ENCODE data around the gene KCTD20.
"Not testable (repeated sequence)": the region's sequence is repeated elsewhere in the genome, so short reads cannot be mapped to it uniquely, and the experiment has no call there.

Gene KCTD20

DNA sequence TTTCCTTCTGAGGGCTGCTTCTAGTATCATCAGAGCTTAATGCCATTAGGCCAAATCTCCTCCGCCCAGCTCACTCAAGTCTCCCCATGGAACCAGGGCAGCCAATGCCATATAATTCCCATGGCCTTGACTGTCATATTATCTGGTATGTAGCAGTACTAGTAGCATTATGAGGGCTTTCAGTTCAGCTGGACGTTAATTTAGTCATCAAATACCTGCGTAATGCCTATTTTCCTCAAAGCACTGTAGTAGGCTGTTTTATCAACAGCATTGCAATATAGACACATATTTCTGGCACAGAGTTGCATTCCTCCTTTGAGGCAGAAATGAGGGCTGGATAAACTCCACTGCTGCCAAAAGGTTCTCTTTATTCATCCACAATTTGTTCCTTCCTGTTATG lies 1.7 kb downstream of the KCTD20 start:
- peak; percentile 67 for DNase-seq (ENCODE audit: low read depth, low spot score)

GRCh38 chr6:36445621-36446020 lies 2.8 kb downstream of the KCTD20 start:
- DNase-seq (ENCODE audit: low read depth, low spot score): no peak

GRCh38 chr6:36449173-36449572 lies 6.4 kb downstream of the KCTD20 start:
- DNase-seq (ENCODE audit: low read depth, low spot score): not testable (repeated sequence)

- not testable (repeated sequence) for DNase-seq (ENCODE audit: low read depth, low spot score)
These were observed 10.1 kb downstream of the KCTD20 start for GRCh38 chr6:36452897-36453296.

GRCh38 chr6:36455486-36456027 lies 12.8 kb downstream of the KCTD20 start:
- no peak for DNase-seq (ENCODE audit: low read depth, low spot score)

DNA sequence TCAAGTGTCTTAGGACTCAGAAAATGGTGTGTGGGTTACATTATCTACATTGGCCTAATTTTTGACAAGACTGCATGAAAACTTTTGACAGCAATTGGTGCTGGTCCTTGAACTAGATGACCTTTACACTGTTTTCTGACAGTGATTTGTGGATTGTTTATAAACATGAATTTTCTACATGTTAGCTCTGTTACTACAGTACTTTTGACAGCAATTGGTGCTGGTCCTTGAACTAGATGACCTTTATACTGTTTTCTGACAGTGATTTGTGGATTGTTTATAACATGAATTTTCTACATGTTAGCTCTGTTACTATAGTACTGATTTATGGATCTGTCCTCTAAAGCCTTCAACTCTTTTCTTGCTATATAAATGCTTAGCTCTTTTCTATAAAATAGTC lies 16.7 kb downstream of the KCTD20 start:
- DNase-seq (ENCODE audit: low read depth, low spot score): no peak

- no peak for DNase-seq (ENCODE audit: low read depth, low spot score)
These were observed 18.1 kb downstream of the KCTD20 start for GRCh38 chr6:36460916-36461315.

GRCh38 chr6:36461646-36462045 lies 18.8 kb downstream of the KCTD20 start:
- no peak for DNase-seq (ENCODE audit: low read depth, low spot score)

DNA sequence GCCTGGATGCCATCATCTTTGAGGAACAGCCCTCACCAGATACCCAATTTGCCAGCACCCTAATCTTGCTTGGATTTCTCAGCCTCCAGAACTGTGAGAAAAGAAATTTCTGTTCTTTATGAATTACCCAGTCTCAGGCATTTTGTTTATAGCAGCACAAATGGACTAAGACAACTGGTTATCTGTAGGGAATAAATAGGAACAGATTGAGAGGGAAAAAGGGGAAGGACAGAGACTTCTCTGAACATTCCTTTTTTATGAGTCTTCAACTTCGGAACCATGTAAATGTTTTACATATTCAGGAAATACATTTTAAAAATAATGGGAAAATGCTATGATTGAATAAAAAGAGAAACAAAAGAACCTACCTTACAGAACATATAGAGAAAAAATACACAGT lies 20.9 kb downstream of the KCTD20 start:
- no peak for DNase-seq (ENCODE audit: low read depth, low spot score)

DNA sequence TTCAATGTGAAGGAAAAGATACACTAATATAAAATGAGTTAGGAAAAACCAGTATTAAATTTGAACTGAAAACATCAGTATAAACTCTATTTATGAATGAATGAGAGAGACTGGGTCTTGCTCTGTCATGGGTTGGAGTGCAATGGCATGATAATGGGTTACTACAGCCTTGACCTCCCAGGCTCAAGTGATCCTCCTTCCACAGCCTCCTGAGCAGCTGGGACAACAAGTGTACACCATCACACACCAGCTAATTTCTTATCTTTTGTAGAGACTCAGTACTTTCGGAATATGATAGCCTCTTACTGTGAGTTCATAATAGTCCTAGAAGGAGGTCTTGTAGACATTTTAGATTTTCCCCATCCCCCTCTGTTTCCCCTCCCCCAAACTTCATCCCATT lies 21.4 kb downstream of the KCTD20 start:
- DNase-seq (ENCODE audit: low read depth, low spot score): no peak

- no peak for DNase-seq (ENCODE audit: low read depth, low spot score)
These were observed 24.8 kb downstream of the KCTD20 start for GRCh38 chr6:36467625-36468024.

- no peak for DNase-seq (ENCODE audit: low read depth, low spot score)
These were observed 26.4 kb downstream of the KCTD20 start for GRCh38 chr6:36469148-36469661.

DNA sequence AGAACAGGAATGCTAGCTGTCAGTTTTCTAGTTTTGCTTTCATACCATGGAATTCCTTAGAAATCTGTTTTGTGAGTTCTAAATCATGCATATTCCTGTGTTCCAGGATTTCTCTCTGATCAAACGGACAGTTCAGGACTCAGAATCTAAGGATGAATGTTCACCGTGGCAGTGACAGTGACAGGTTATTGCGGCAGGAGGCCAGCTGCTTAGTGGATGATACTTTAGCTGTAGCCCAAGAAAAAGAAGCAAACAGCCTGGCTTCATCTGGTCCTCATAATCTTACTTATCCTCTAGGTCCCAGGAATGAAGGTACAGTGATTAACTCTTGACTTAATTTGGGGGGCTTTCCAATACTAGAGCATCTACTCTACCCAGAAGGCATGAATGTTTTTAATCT lies 27.1 kb downstream of the KCTD20 start:
- DNase-seq (ENCODE audit: low read depth, low spot score): no peak

- no peak for DNase-seq (ENCODE audit: low read depth, low spot score)
These were observed 35.3 kb downstream of the KCTD20 start for GRCh38 chr6:36478051-36478526.

GRCh38 chr6:36479256-36479655 lies 36.5 kb downstream of the KCTD20 start:
- DNase-seq (ENCODE audit: low read depth, low spot score): no peak

GRCh38 chr6:36483326-36483725 lies 40.5 kb downstream of the KCTD20 start:
- not testable (repeated sequence) for DNase-seq (ENCODE audit: low read depth, low spot score)

DNA sequence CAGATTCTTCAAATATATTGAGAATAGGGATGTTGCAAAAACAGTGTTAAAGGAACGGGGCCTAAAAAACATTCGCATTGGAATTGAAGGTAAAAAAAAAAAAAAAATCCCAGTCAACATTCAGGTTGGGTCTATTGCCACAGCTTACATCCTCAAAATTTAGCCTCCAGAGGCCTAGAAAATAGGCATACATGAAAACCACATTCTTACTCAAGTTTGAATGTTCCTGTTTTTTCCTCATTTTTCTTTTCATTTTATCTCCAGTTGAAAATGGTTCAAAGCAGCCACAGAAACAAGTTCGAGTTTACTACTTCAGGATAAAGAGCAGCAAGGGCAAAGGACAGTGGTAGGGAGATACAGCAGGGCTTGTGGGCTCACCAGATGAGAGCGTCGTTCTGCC lies 41.9 kb downstream of the KCTD20 start:
- no peak for DNase-seq (ENCODE audit: low read depth, low spot score)

- peak; percentile 65 for DNase-seq (ENCODE audit: low read depth, low spot score)
These were observed 44.9 kb downstream of the KCTD20 start for GRCh38 chr6:36487698-36488097.

- no peak for DNase-seq (ENCODE audit: low read depth, low spot score)
These were observed 45.4 kb downstream of the KCTD20 start for GRCh38 chr6:36488221-36488620.

DNA sequence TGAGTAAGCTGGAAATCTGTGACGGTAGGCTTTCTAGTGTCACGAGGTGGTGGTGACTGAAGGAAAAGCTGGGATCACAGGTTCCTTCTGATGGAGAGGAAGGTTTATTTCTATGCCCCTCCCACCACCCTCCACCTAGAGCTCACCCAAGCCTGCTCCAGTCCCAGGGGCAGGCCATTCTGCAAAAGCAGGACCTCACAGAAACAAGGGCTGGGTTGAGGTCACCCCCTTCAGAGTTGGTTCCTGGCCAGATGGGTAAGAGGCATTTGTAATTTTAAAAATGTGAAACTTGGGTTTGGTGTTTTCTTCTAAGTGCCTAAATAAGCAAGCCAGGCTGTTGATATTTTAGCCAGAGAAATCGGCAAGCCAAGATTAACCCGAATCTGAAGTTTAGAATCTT lies 46.6 kb downstream of the KCTD20 start:
- no peak for DNase-seq (ENCODE audit: low read depth, low spot score)

GRCh38 chr6:36491378-36491965 lies 48.7 kb downstream of the KCTD20 start:
- DNase-seq (ENCODE audit: low read depth, low spot score): no peak

- DNase-seq (ENCODE audit: low read depth, low spot score): no peak
These were observed 49.3 kb downstream of the KCTD20 start for GRCh38 chr6:36492092-36492491.

GRCh38 chr6:36492621-36493020 lies 49.8 kb downstream of the KCTD20 start:
- DNase-seq (ENCODE audit: low read depth, low spot score): no peak

DNA sequence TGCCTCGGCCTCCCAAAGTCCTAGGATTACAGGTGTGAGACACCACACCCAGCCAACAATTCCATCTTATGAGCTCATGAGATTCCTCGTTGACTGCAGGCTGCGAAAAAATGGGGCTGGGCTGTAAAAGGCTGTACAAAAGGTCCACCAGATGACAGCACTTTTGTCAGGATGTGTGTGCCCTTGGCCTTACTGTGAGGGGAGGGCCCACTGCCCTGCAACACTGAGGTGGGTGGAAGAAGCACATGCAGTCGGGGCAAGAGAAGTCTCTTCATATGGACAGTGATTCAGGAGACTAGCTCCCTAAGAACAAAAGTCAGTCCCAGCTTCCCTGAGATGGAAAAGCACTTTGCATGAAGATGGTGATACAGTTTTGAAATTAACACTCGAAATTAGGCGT lies 50.5 kb downstream of the KCTD20 start:
- DNase-seq (ENCODE audit: low read depth, low spot score): no peak

Measured in astrocyte of the hippocampus (primary cell).